Activated naive CD4-positive, alpha-beta T cell treated with anti-CD3 and anti-CD28 coated beads, Interleukin-2, amount 50 U/mL, for 24 hours (primary cell): Measurements from ENCODE around the gene HSPA2.
"Not testable (repeated sequence)": the region's sequence is repeated elsewhere in the genome, so short reads cannot be mapped to it uniquely, and the experiment has no call there.

Source experiments
- H3K27ac Mint-ChIP-seq: one replicate; pipeline ENCODE4 v1.8.0; 2021; ENCODE audit warnings: mild to moderate bottlenecking, mixed read lengths
- H3K27me3 Mint-ChIP-seq: one replicate; pipeline ENCODE4 v1.8.0; 2021; ENCODE audit warnings: mixed read lengths
- H3K36me3 Mint-ChIP-seq: one replicate; pipeline ENCODE4 v1.8.0; 2021; ENCODE audit warnings: mixed read lengths
- H3K4me1 Mint-ChIP-seq: one replicate; pipeline ENCODE4 v1.8.0; 2021; ENCODE audit warnings: mixed read lengths
- H3K4me3 Mint-ChIP-seq: one replicate; pipeline ENCODE4 v1.8.0; 2021; ENCODE audit warnings: mild to moderate bottlenecking, mixed read lengths
- H3K9me3 Mint-ChIP-seq: one replicate; pipeline ENCODE4 v1.8.0; 2021; ENCODE audit warnings: mixed read lengths

The HSPA2 gene

GRCh38 chr14:64507376-64508156, 33.0 kb upstream of the HSPA2 start:
- H3K27me3 Mint-ChIP-seq: no peaks in the 10 kb centered on the region
- no peaks in the 10 kb centered on the region for H3K9me3 Mint-ChIP-seq
- peak overlapping the region; percentile 93 for H3K27ac Mint-ChIP-seq
- peaks cover 5% of the 10 kb centered on the region for H3K36me3 Mint-ChIP-seq
- peaks cover 72% of the 10 kb centered on the region for H3K4me1 Mint-ChIP-seq
- peak overlapping the region; percentile 96 for H3K4me3 Mint-ChIP-seq

- peak overlapping the region; percentile 58 for H3K4me3 Mint-ChIP-seq
- H3K27me3 Mint-ChIP-seq: no peaks in the 10 kb centered on the region
- peaks cover 4% of the 10 kb centered on the region for H3K36me3 Mint-ChIP-seq
- peaks cover 78% of the 10 kb centered on the region for H3K4me1 Mint-ChIP-seq
- H3K27ac Mint-ChIP-seq: peak overlapping the region; percentile 90
- no peaks in the 10 kb centered on the region for H3K9me3 Mint-ChIP-seq
These were observed 32.2 kb upstream of the HSPA2 start for GRCh38 chr14:64508215-64508776.

GRCh38 chr14:64509036-64509435, 31.5 kb upstream of the HSPA2 start:
- no peaks in the 10 kb centered on the region for H3K27me3 Mint-ChIP-seq
- H3K9me3 Mint-ChIP-seq: no peaks in the 10 kb centered on the region
- H3K36me3 Mint-ChIP-seq: peaks cover 4% of the 10 kb centered on the region
- peak overlapping the region; percentile 11 for H3K4me3 Mint-ChIP-seq
- H3K27ac Mint-ChIP-seq: peak overlapping the region; percentile 19
- H3K4me1 Mint-ChIP-seq: peaks cover 82% of the 10 kb centered on the region

- Mint-ChIP-seq H3K36me3 (no peaks in the 10 kb centered on the region), H3K4me1 (peaks cover 89% of the 10 kb centered on the region), H3K27ac (peak overlapping the region; percentile 83), H3K27me3 (no peaks in the 10 kb centered on the region), H3K9me3 (no peaks in the 10 kb centered on the region), H3K4me3 (peak overlapping the region; percentile 67)
These were observed 29.5 kb upstream of the HSPA2 start for GRCh38 chr14:64510825-64511671.

GRCh38 chr14:64513271-64513670, 27.3 kb upstream of the HSPA2 start:
- H3K27ac Mint-ChIP-seq: no peak overlapping the region
- peaks cover 88% of the 10 kb centered on the region for H3K4me1 Mint-ChIP-seq
- no peak overlapping the region for H3K4me3 Mint-ChIP-seq

GRCh38 chr14:64515053-64515452, 25.5 kb upstream of the HSPA2 start:
- Mint-ChIP-seq H3K27me3 (no peaks in the 10 kb centered on the region), H3K27ac (no peak overlapping the region), H3K36me3 (no peaks in the 10 kb centered on the region), H3K9me3 (no peaks in the 10 kb centered on the region), H3K4me3 (no peak overlapping the region), H3K4me1 (peaks cover 73% of the 10 kb centered on the region)

More at GRCh38 chr14:64513271-64513670, 27.3 kb upstream of the HSPA2 start:
- no peaks in the 10 kb centered on the region for H3K9me3 Mint-ChIP-seq
- H3K36me3 Mint-ChIP-seq: no peaks in the 10 kb centered on the region
- H3K27me3 Mint-ChIP-seq: no peaks in the 10 kb centered on the region

GRCh38 chr14:64516969-64517368, 23.6 kb upstream of the HSPA2 start:
- Mint-ChIP-seq H3K4me1 (peaks cover 67% of the 10 kb centered on the region), H3K27me3 (no peaks in the 10 kb centered on the region), H3K27ac (peak overlapping the region; percentile 47), H3K36me3 (no peaks in the 10 kb centered on the region), H3K4me3 (peak overlapping the region; percentile 24), H3K9me3 (no peaks in the 10 kb centered on the region)

- not testable (repeated sequence) for H3K4me3 Mint-ChIP-seq, H3K9me3 Mint-ChIP-seq, H3K36me3 Mint-ChIP-seq, H3K27me3 Mint-ChIP-seq, H3K27ac Mint-ChIP-seq
- peaks cover 60% of the 10 kb centered on the region for H3K4me1 Mint-ChIP-seq
These were observed 22.9 kb upstream of the HSPA2 start for GRCh38 chr14:64517667-64518066.

- Mint-ChIP-seq H3K9me3 (no peaks in the 10 kb centered on the region), H3K27me3 (no peaks in the 10 kb centered on the region), H3K4me1 (peaks cover 55% of the 10 kb centered on the region), H3K27ac (no peak overlapping the region), H3K4me3 (no peak overlapping the region), H3K36me3 (no peaks in the 10 kb centered on the region)
These were observed 22.3 kb upstream of the HSPA2 start for GRCh38 chr14:64518229-64518628.

- Mint-ChIP-seq H3K4me1 (peaks cover 44% of the 10 kb centered on the region), H3K9me3 (no peaks in the 10 kb centered on the region), H3K4me3 (no peak overlapping the region), H3K27me3 (no peaks in the 10 kb centered on the region), H3K27ac (no peak overlapping the region), H3K36me3 (peaks cover 2% of the 10 kb centered on the region)
These were observed 19.8 kb upstream of the HSPA2 start for GRCh38 chr14:64520699-64521098.

- H3K27me3 Mint-ChIP-seq: no peaks in the 10 kb centered on the region
- no peak overlapping the region for H3K27ac Mint-ChIP-seq
- H3K4me1 Mint-ChIP-seq: peaks cover 26% of the 10 kb centered on the region
- H3K9me3 Mint-ChIP-seq: no peaks in the 10 kb centered on the region
- peaks cover 7% of the 10 kb centered on the region for H3K36me3 Mint-ChIP-seq
- no peak overlapping the region for H3K4me3 Mint-ChIP-seq
These were observed 17.8 kb upstream of the HSPA2 start for GRCh38 chr14:64522591-64523355.

- H3K4me1 Mint-ChIP-seq: peaks cover 25% of the 10 kb centered on the region
- peaks cover 9% of the 10 kb centered on the region for H3K36me3 Mint-ChIP-seq
- H3K4me3 Mint-ChIP-seq: no peak overlapping the region
- H3K9me3 Mint-ChIP-seq: no peaks in the 10 kb centered on the region
- no peaks in the 10 kb centered on the region for H3K27me3 Mint-ChIP-seq
- H3K27ac Mint-ChIP-seq: no peak overlapping the region
These were observed 15.2 kb upstream of the HSPA2 start for GRCh38 chr14:64525354-64525753.

GRCh38 chr14:64531567-64531966, 9.0 kb upstream of the HSPA2 start:
- Mint-ChIP-seq H3K4me3 (no peak overlapping the region), H3K27me3 (no peaks in the 10 kb centered on the region), H3K27ac (no peak overlapping the region), H3K9me3 (no peaks in the 10 kb centered on the region), H3K4me1 (peaks cover 9% of the 10 kb centered on the region), H3K36me3 (peaks cover 5% of the 10 kb centered on the region)

- H3K36me3 Mint-ChIP-seq: no peaks in the 10 kb centered on the region
- H3K27me3 Mint-ChIP-seq: peaks cover 1% of the 10 kb centered on the region
- H3K27ac Mint-ChIP-seq: no peak overlapping the region
- H3K4me3 Mint-ChIP-seq: no peak overlapping the region
- peaks cover 18% of the 10 kb centered on the region for H3K4me1 Mint-ChIP-seq
- H3K9me3 Mint-ChIP-seq: no peaks in the 10 kb centered on the region
These were observed 3.9 kb upstream of the HSPA2 start for GRCh38 chr14:64536488-64537245.
